PC-9 (cell line): Measurements from ENCODE around the gene AVPI1. TPM values are rescaled to one million over a fixed set of nuclear protein-coding genes. Genes with fewer than 3 reads are reported as not detected.
A peak's percentile ranks its signal among the peaks of the same experiment; 100 is the strongest.

Experiments used
- BruUV-seq: library from RNA; stranded (reverse); fragments of 400-500 nt; replicated peaks from 2 replicates; lab custom pipeline; 2021; lab: Mats Ljungman, UMichigan
- CTCF ChIA-PET: fragments of 300-600 bp; sonication (Branson Sonifier 250); formaldehyde crosslinking; loops from one replicate; lab custom pipeline; 2022; ENCODE audit warnings: antibody characterized with exemption; lab: Charles Lee
- POLR2A ChIA-PET: fragments of 300-600 bp; sonication (Branson Sonifier 250); formaldehyde crosslinking; loops from one replicate; lab custom pipeline; 2022; ENCODE audit warnings: antibody characterized with exemption; ENCODE audit not compliant: unreplicated experiment; lab: Charles Lee
- DNase-seq, 2 experiments: peaks; one replicate each; pipeline versions ENCODE4 v3.0.0 to v3.0.0-alpha.2; 2015 to 2022; ENCODE audit warnings: mixed read lengths in 1 of 2
- H2AFZ ChIP-seq: fragments of 200-600 bp; sonication (generic); 2 replicates; pipeline ENCODE4 v1.8.1; 2017; ENCODE audit warnings: antibody characterized with exemption
- H3F3A ChIP-seq: fragments of 200-600 bp; sonication (generic); 2 replicates; pipeline ENCODE4 v1.8.1; 2017; ENCODE audit warnings: antibody characterized with exemption, mild to moderate bottlenecking, low read depth; ENCODE audit not compliant: insufficient read depth
- H3K27ac ChIP-seq: fragments of 200-600 bp; sonication (generic); 2 replicates; pipeline ENCODE4 v1.6.1; 2016; ENCODE audit warnings: mixed run types
- H3K27me3 ChIP-seq: fragments of 200-600 bp; sonication (generic); 2 replicates; pipeline ENCODE4 v1.6.1; 2016; ENCODE audit warnings: low read depth, mixed run types; ENCODE audit not compliant: insufficient read depth
- H3K36me3 ChIP-seq: fragments of 200-600 bp; sonication (generic); 2 replicates; pipeline ENCODE4 v1.6.1; 2016; ENCODE audit warnings: low read depth, mixed run types
- H3K4me1 ChIP-seq: fragments of 200-600 bp; sonication (generic); replicated peaks from 2 replicates; pipeline ENCODE4 v1.6.1; 2016; ENCODE audit warnings: mixed run types; ENCODE audit not compliant: insufficient read depth
- H3K4me2 ChIP-seq: fragments of 200-600 bp; sonication (generic); 2 replicates; pipeline ENCODE4 v1.6.1; 2017; ENCODE audit warnings: mixed run types
- H3K4me3 ChIP-seq: fragments of 200-600 bp; sonication (generic); 2 replicates; pipeline ENCODE4 v1.6.1; 2016; ENCODE audit warnings: mixed run types
- H3K79me2 ChIP-seq: fragments of 200-600 bp; sonication (generic); 2 replicates; pipeline ENCODE4 v1.6.1; 2017; ENCODE audit warnings: low read depth, mixed run types
- H3K9me2 ChIP-seq: fragments of 200-600 bp; sonication (generic); 2 replicates; pipeline ENCODE4 v1.8.1; 2017; ENCODE audit warnings: mild to moderate bottlenecking; ENCODE audit not compliant: insufficient read depth
- H3K9me3 ChIP-seq: fragments of 200-600 bp; sonication (generic); 2 replicates; pipeline ENCODE4 v1.8.1; 2016; ENCODE audit warnings: low read depth; ENCODE audit not compliant: insufficient read depth
- H4K20me1 ChIP-seq: fragments of 200-600 bp; sonication (generic); 2 replicates; pipeline ENCODE4 v1.8.1; 2017; ENCODE audit not compliant: insufficient read depth
- CTCF ChIP-seq: fragments of 200-600 bp; sonication (generic); conservative IDR thresholded peaks from 2 replicates; pipeline ENCODE4 v1.6.1; 2017; ENCODE audit warnings: mixed run types, antibody characterized with exemption, mild to moderate bottlenecking, moderate library complexity
- EZH2 ChIP-seq: fragments of 200-600 bp; sonication (generic); IDR thresholded peaks from 2 replicates; pipeline ENCODE4 v1.8.0; 2017; ENCODE audit warnings: antibody characterized with exemption, low read depth
- intact Hi-C: fragments of 100-400 bp; cut with micrococcal nuclease; formaldehyde crosslinking; loops from one replicate; pipeline ENCODE4 v1.10.0; 2022; ENCODE audit not compliant: unreplicated experiment
- total RNA-seq: library from RNA; stranded (reverse); gene quantifications from 2 replicates; pipeline ENCODE4 v1.2.3, GENCODE V29; 2021

The AVPI1 gene
- total RNA-seq, 1 experiment from 2014 or later: 20.5 TPM

DNA sequence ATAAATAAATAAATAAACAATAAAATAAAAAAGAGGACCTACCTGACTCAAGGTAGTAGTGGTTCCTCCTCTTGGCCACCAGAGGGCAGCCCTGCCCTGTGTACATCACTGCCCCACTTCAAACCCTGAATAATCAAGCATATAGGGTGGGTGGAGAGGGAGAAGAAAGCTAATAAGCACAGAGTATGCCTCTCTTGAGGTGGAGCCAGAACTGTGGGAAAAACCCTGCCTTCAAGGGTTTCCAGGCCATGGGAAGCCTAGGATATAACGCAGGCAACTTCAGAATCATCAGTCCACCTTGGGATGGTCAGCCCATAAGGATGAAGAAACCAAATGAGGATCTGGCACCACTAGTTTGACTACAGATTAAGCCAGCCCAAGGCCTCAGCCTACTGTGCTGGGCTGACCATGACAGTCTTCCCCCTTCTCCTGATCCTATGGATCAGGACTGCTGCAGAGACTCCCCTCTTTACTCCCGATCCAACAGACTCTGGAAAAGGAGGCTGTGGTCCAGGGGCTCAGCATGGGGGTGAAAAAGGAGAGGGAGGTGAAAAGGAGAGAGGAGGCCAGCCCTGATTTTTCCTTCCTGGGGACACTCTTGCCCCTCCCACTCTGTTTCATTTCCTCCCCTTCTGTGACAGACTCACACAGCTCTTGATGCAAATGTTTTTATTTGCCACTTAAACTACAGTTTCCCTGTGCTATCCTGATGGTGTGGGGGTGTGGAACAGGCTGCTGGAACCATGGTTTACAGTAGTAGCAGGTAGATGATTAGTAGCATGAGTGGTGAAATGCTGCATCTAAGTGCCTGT lies 10.1 kb downstream of the AVPI1 start:
- Histone ChIP-seq H3K9me3 (no peaks in the 10 kb centered on the region), H3K4me2 (no peak overlapping the region), H3K36me3 (peaks cover 4% of the 10 kb centered on the region; the same call in 1 of the 2 replicates), H3K27me3 (no peaks in the 10 kb centered on the region), H3F3A (peaks cover 3% of the 10 kb centered on the region; the same call in 1 of the 2 replicates), H3K79me2 (peaks cover 13% of the 10 kb centered on the region), H4K20me1 (no peaks in the 10 kb centered on the region), H3K9me2 (no peaks in the 10 kb centered on the region), H2AFZ (no peak overlapping the region), H3K4me3 (no peak overlapping the region), H3K4me1 (no peaks in the 10 kb centered on the region), H3K27ac (no peak overlapping the region)
- BruUV-seq: no TSS peak
- intact Hi-C loops: loop anchor here (1.0 to 2.0 kb wide), 2 partner anchors 24 to 54 kb away; no protein-coding TSS in a partner anchor
- no peak for TF ChIP-seq EZH2
- peak; percentile 81 for TF ChIP-seq CTCF
- CTCF ChIA-PET: interaction anchor here (0.6 kb wide), 2 partner anchors 10 to 53 kb away, joined by 4 to 8 read pairs; partner anchors contain the start of gene AVPI1
- peak; percentile 34 to 53 for DNase-seq
- POLR2A ChIA-PET: interaction anchor here (0.5 kb wide), 1 partner anchor 53 kb away, joined by 5 read pairs; no protein-coding TSS in a partner anchor

GRCh38 chr10:97675222-97675621 lies 11.8 kb downstream of the AVPI1 start:
- no peaks in the 10 kb centered on the region for H3K9me3 ChIP-seq
- no peak for TF ChIP-seq CTCF
- no peak for TF ChIP-seq EZH2
- intact Hi-C loops: no loop called here
- no peak overlapping the region for H3K4me3 ChIP-seq
- H3K79me2 ChIP-seq: no peaks in the 10 kb centered on the region
- ChIA-PET POLR2A (no interaction called here), CTCF (no interaction called here)
- no TSS peak for BruUV-seq
- H3K4me1 ChIP-seq: no peaks in the 10 kb centered on the region
- no peak overlapping the region for H3K27ac ChIP-seq
- H2AFZ ChIP-seq: no peak overlapping the region
- no peaks in the 10 kb centered on the region for H3K27me3 ChIP-seq
- H3K36me3 ChIP-seq: peaks cover 4% of the 10 kb centered on the region; the same call in 1 of the 2 replicates
- no peaks in the 10 kb centered on the region for H4K20me1 ChIP-seq
- DNase-seq: no peak
- peaks cover 3% of the 10 kb centered on the region; the same call in 1 of the 2 replicates for H3F3A ChIP-seq
- H3K9me2 ChIP-seq: no peaks in the 10 kb centered on the region
- H3K4me2 ChIP-seq: no peak overlapping the region

DNA sequence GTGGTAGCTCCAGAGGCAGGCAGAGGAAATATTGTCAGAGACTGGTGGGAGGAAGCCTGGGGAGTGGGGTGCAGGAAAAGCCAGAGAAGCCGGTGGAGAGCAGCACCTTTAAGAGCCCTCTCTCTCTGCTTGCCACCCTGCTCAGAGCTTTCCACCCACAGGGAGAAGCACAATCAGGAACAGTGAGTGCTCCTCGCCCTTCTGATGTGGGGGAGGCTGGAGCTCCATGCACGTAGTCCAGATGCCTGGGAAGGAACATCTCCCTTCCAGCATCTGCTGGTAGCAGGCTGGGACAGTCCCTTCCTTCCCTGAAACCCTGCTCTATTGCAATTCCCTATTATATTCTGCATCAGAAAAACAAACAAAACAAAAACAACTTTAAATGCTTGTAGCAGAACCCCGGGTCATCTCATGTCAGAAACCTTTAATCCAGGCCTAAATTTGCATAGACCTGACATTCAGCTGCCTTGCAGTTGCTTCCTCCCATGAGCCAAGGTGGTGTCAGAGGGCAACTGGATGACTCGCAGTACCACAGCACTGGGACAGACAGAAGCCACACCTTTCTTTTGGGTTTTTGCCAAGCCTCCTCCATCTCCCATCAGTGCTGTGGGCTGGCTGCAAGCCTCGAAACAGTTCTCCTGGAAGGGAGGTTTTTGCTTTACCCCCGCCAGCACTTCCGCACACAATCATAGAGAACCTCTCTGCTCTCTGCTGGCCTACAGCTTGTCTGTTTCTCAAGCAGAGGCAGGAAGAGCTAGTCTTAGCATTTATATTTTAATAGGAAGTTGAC lies 13.1 kb downstream of the AVPI1 start:
- H3K4me2 ChIP-seq: no peak overlapping the region
- no peak overlapping the region for H3K4me3 ChIP-seq
- H3K36me3 ChIP-seq: peaks cover 4% of the 10 kb centered on the region; the same call in 1 of the 2 replicates
- CTCF ChIA-PET: no interaction called here
- intact Hi-C loops: no loop called here
- H2AFZ ChIP-seq: no peak overlapping the region
- H3K27ac ChIP-seq: no peak overlapping the region
- no peaks in the 10 kb centered on the region for H3K9me3 ChIP-seq
- no peaks in the 10 kb centered on the region for H3K79me2 ChIP-seq
- no peaks in the 10 kb centered on the region for H4K20me1 ChIP-seq
- no peaks in the 10 kb centered on the region for H3K9me2 ChIP-seq
- peak in 1 of 2 experiments; percentile 56 for DNase-seq
- POLR2A ChIA-PET: no interaction called here
- no peaks in the 10 kb centered on the region for H3K27me3 ChIP-seq
- no TSS peak for BruUV-seq
- no peaks in the 10 kb centered on the region for H3K4me1 ChIP-seq
- TF ChIP-seq EZH2 (no peak), CTCF (no peak)
- H3F3A ChIP-seq: peaks cover 3% of the 10 kb centered on the region; the same call in 1 of the 2 replicates
